Measurements from ENCODE around the gene TBCD.

- TF ChIP-seq CTCF (conservative IDR thresholded peaks at IDR 0.05; ENCODE audit: low read length): no peak
- no peak for TF ChIP-seq EZH2phosphoT487 (IDR thresholded peaks at IDR 0.05; ENCODE audit: borderline replicate concordance, low read depth, low read length)
These were observed 47.7 kb upstream of the TBCD start for GRCh38 chr17:82703935-82704865.

Measured in OCI-LY7 (cell line).